Keratinocyte (primary cell): ENCODE results near the gene LIPH. TPM values are rescaled to one million over a fixed set of nuclear protein-coding genes. Genes with fewer than 3 reads are reported as not detected.
A peak's percentile ranks its signal among the peaks of the same experiment; 100 is the strongest.

ENCODE experiments used
- DNase-seq: peaks from one replicate; pipeline ENCODE4 v3.0.0-alpha.2; 2011; ENCODE audit warnings: low read depth, missing footprints, low spot score
- FAIRE-seq: peaks from 2 replicates; lab custom pipeline; 2011; peaks lifted over from hg19 to GRCh38; lab: Jason Lieb, UNC
- H2AFZ ChIP-seq: 2 replicates; pipeline ENCODE4 v1.6.0; 2012; ENCODE audit warnings: low read length, control low read depth, inconsistent platforms; ENCODE audit not compliant: control insufficient read depth
- H3K27ac ChIP-seq: 2 replicates; pipeline ENCODE4 v1.5.1; 2011; ENCODE audit warnings: low read length; ENCODE audit not compliant: control insufficient read depth, insufficient read depth
- H3K27me3 ChIP-seq: 3 replicates; pipeline ENCODE4 v1.6.0; 2011; ENCODE audit warnings: low read length; ENCODE audit not compliant: control insufficient read depth, insufficient read depth; ENCODE audit errors: extremely low read depth
- H3K36me3 ChIP-seq, 2 experiments: 2 replicates in 1 of 2; 3 replicates in 1 of 2; pipeline ENCODE4 v1.5.1; 2011; ENCODE audit warnings: low read length in 2 of 2, mild to moderate bottlenecking in 1 of 2; ENCODE audit not compliant: control insufficient read depth in 2 of 2, insufficient read depth in 2 of 2; ENCODE audit errors: extremely low read depth in 1 of 2
- H3K4me1 ChIP-seq: 3 replicates; pipeline ENCODE4 v1.5.1; 2011; ENCODE audit warnings: low read length; ENCODE audit not compliant: control insufficient read depth, insufficient read depth; ENCODE audit errors: extremely low read depth
- H3K4me2 ChIP-seq: 3 replicates; pipeline ENCODE4 v1.6.0; 2011; ENCODE audit warnings: low read depth, low read length; ENCODE audit not compliant: control insufficient read depth, insufficient read depth; ENCODE audit errors: extremely low read depth
- H3K4me3 ChIP-seq, 3 experiments: fragments of 200-600 bp in 1 of 3; sonication (generic) in 1 of 3; 2 replicates in 2 of 3; 3 replicates in 1 of 3; pipeline ENCODE4 v1.5.1; 2011 to 2016; ENCODE audit warnings: low read length in 3 of 3, mild to moderate bottlenecking in 3 of 3, control low read depth in 2 of 3, inconsistent platforms in 1 of 3, low read depth in 1 of 3, mixed read lengths in 1 of 3, mixed run types in 1 of 3, moderate library complexity in 1 of 3; ENCODE audit not compliant: control insufficient read depth in 2 of 3, insufficient read depth in 2 of 3; ENCODE audit errors: extremely low read depth in 1 of 3
- H3K79me2 ChIP-seq: 2 replicates; pipeline ENCODE4 v1.6.0; 2012; ENCODE audit warnings: low read length; ENCODE audit not compliant: control insufficient read depth, insufficient read depth
- H3K9ac ChIP-seq: 3 replicates; pipeline ENCODE4 v1.6.0; 2011; ENCODE audit warnings: low read length; ENCODE audit not compliant: control insufficient read depth, insufficient read depth; ENCODE audit errors: extremely low read depth
- H3K9me1 ChIP-seq: 3 replicates; pipeline ENCODE4 v1.6.0; 2011; ENCODE audit warnings: low read length; ENCODE audit not compliant: control insufficient read depth, insufficient read depth; ENCODE audit errors: extremely low read depth
- H3K9me3 ChIP-seq: 2 replicates; pipeline ENCODE4 v1.5.1; 2012; ENCODE audit warnings: low read depth, low read length; ENCODE audit not compliant: control insufficient read depth
- H4K20me1 ChIP-seq: 3 replicates; pipeline ENCODE4 v1.6.0; 2011; ENCODE audit warnings: low read length; ENCODE audit not compliant: control insufficient read depth, insufficient read depth; ENCODE audit errors: extremely low read depth
- CTCF ChIP-seq, 3 experiments: IDR thresholded peaks in 1 of 3; conservative IDR thresholded peaks in 1 of 3; optimal IDR thresholded peaks in 1 of 3; 2 replicates in 2 of 3; 3 replicates in 1 of 3; pipeline versions ENCODE3 to v1.5.1; 2011; ENCODE audit warnings: low read length in 3 of 3, mild to moderate bottlenecking in 3 of 3, moderate library complexity in 2 of 3, control low read depth in 1 of 3, inconsistent platforms in 1 of 3; ENCODE audit not compliant: insufficient read depth in 2 of 3; ENCODE audit errors: extremely low read depth in 1 of 3
- EZH2 ChIP-seq: IDR thresholded peaks from one replicate; pipeline ENCODE4 v1.6.1; 2012; ENCODE audit warnings: inconsistent platforms, mild to moderate bottlenecking, low read length, moderate library complexity
- dilution Hi-C: fragments of 300-500 bp; cut with MboI; formaldehyde crosslinking; loops from one replicate; pipeline ENCODE4 v1.7.0; 2020; ENCODE audit warnings: low sequenced_read_pairs; ENCODE audit not compliant: extremely low pct_ligation_motif_present
- polyA plus RNA-seq, 5 experiments: library from polyadenylated mRNA; depleted of rRNA in 3 of 5; stranded (reverse) in 3 of 5; stranded (forward) in 1 of 5; unstranded in 1 of 5; fragments of >200 nt; gene quantifications; 1 replicate in 1 of 5; 2 replicates in 3 of 5; 3 replicates in 1 of 5; pipeline versions ENCODE4 v1.2.1 to v1.2.3, GENCODE V29; 2011 to 2012; ENCODE audit warnings: missing spikeins in 2 of 5, low read depth in 1 of 5, low replicate concordance in 1 of 5

The LIPH gene
- polyA plus RNA-seq, 1 donor (not counting 4 experiments of a cell fraction or from before 2014, with no cell fraction given) = 1.1 TPM

- H2AFZ ChIP-seq = peak within 1 kb of the TSS; percentile 94
- peak within 1 kb of the TSS; percentile 87 for H3K4me2 ChIP-seq
- H3K27ac ChIP-seq = peak within 1 kb of the TSS; percentile 85
- DNase-seq = peak; percentile 46
- peak within 1 kb of the TSS; percentile 86 to 98 (median 93) for H3K4me3 ChIP-seq
- peaks cover 15 to 23% of the 10 kb centered on the region in 2 experiments for H3K36me3 ChIP-seq
- peak within 1 kb of the TSS; percentile 92 for H3K9ac ChIP-seq
- H3K79me2 ChIP-seq = peaks cover 14% of the 10 kb centered on the region
- TF ChIP-seq EZH2 (no peak), CTCF (optimal IDR thresholded peaks at IDR 0.05 in 1 of 3, IDR thresholded peaks at IDR 0.05 in 1 of 3, conservative IDR thresholded peaks at IDR 0.05 in 1 of 3; ENCODE audit: extremely low read depth in 1 of 3, insufficient read depth in 2 of 3, low read length in 3 of 3) (peak in 1 of 3 experiments; percentile 24)
- H3K27me3 ChIP-seq = no peaks in the 10 kb centered on the region
- dilution Hi-C loops = no loop called here
- no peaks in the 10 kb centered on the region for H3K9me3 ChIP-seq
- peaks cover 4% of the 10 kb centered on the region for H3K4me1 ChIP-seq
- no peaks in the 10 kb centered on the region for H3K9me1 ChIP-seq
- H4K20me1 ChIP-seq = no peaks in the 10 kb centered on the region
- no peak for FAIRE-seq
Measured at GRCh38 chr3:185498503-185499396, 53.6 kb downstream of the LIPH start, which contains the start of gene TMEM41A. Gene TMEM41A (minus strand): TSS chr3:185499035. CDS start chr3:185498961, 74 bp downstream.

- no peak for FAIRE-seq
- dilution Hi-C loops = no loop called here
- no peaks in the 10 kb centered on the region for H3K27me3 ChIP-seq
Measured at GRCh38 chr3:185490241-185490640, 62.1 kb downstream of the LIPH start.

More at GRCh38 chr3:185490241-185490640, 62.1 kb downstream of the LIPH start:
- no peak for DNase-seq
- TF ChIP-seq CTCF (optimal IDR thresholded peaks at IDR 0.05 in 1 of 3, IDR thresholded peaks at IDR 0.05 in 1 of 3, conservative IDR thresholded peaks at IDR 0.05 in 1 of 3; ENCODE audit: extremely low read depth in 1 of 3, insufficient read depth in 2 of 3, low read length in 3 of 3) (no peak), EZH2 (no peak)
- Histone ChIP-seq H3K36me3 (peaks cover 25 to 28% of the 10 kb centered on the region in 2 experiments), H2AFZ (no peak overlapping the region), H3K4me1 (peaks cover 14% of the 10 kb centered on the region), H3K9ac (no peak overlapping the region), H4K20me1 (no peaks in the 10 kb centered on the region), H3K4me3 (no peak overlapping the region), H3K27ac (no peak overlapping the region), H3K4me2 (no peak overlapping the region), H3K79me2 (no peaks in the 10 kb centered on the region), H3K9me3 (no peaks in the 10 kb centered on the region), H3K9me1 (no peaks in the 10 kb centered on the region)
